Measurements from ENCODE around the gene YAP1.
"Not testable (repeated sequence)": the region's sequence is repeated elsewhere in the genome, so short reads cannot be mapped to it uniquely, and the experiment has no call there.

YAP1 gene

DNA sequence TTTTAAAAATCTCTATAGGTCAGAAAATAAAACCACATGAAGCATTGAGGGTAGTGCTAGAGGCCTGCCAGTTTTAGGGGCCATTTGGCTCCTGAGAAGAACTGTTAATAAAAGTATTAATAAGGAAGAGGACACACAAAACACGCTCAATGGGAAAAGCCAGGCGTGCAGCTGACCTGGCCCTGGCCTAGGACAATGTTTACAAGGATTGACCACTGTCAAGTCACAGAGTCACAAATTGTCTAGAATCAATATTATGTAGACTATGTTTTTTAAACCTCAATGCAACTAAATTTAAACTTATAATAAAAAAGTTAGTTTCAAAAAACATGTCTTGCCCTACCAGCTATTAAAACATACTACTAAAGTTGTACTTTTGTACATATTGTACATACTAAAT, 89.4 kb downstream of the YAP1 start:
- DNase-seq (ENCODE audit: low read depth in 2 of 2) = no peak

DNA sequence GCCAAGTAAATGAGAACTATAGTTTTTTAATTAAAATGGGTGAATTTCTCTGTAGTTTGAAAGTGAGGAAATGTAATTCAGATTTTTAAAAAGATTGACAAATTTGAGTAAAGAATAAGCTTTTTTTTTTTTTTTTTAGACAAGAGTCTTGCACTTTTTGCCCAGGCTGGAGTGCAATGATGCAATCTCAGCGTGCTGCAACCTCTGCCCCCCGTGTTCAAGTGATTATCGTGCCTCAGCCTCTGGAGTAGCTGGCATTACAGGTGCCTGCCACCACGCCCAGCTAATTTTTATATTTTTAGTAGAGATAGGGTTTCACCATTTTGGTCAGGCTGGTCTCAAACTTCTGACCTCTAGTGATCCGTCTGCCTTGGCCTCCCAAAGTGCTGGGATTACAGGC, 90.1 kb downstream of the YAP1 start:
- not testable (repeated sequence) for DNase-seq (ENCODE audit: low read depth in 2 of 2)

DNA sequence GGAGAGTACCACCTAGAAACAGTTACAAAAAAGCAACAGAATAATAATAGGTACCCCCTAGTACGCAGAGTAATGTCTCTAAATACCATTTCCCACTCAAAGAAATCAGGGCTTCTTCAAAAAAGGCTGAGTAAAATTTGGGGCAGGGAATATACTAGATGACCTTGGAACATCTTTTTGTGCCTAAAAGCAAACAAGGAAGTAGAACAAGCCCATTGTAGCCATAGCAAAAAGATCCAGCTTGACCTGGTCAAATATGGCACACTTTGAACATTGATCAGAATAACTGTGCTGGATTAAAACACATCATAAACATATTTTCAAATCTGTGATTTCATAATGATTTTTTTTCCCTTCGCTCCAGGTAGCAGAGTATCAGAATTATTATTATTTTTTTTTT, 91.5 kb downstream of the YAP1 start:
- no peak for DNase-seq (ENCODE audit: low read depth in 2 of 2)

DNA sequence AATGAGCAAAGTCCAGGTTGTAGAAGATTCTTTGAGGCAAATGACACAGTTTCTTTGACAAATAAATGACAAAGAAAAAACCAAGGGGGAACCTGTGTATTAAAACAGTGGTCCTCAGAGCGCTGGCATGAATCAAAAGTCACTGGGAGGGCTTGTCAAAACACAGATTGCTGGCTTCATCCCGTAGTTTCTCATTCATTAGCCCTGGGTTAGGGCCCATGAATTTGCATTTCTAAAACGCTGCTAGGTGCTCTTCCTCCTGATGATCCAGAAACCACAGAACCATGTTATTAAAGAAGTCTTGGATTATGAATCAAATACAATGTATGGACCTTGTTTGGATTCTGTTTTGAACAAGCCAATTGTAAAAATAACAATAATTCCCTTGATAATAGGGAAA, 92.7 kb downstream of the YAP1 start:
- no peak for DNase-seq (ENCODE audit: low read depth in 2 of 2)

DNA sequence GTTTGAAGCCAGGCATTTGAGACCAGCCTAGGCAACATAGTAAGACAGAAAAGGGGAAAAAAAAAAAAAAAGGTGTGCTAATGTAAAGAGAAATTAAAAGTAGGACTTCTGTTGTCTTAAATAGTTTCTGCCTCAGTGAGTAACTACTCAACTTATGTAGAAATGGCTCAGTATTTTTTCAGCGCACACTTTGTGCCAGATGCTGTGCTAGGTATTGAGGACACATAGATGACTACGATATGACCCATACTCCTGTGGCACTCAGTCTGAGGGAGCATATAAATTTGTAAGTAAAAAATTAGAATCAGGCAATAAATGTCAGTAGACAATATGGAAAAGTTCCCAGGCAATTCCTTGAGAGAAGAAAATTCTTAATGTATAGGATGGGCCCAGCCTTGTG, 93.9 kb downstream of the YAP1 start:
- no peak for DNase-seq (ENCODE audit: low read depth in 2 of 2)

DNA sequence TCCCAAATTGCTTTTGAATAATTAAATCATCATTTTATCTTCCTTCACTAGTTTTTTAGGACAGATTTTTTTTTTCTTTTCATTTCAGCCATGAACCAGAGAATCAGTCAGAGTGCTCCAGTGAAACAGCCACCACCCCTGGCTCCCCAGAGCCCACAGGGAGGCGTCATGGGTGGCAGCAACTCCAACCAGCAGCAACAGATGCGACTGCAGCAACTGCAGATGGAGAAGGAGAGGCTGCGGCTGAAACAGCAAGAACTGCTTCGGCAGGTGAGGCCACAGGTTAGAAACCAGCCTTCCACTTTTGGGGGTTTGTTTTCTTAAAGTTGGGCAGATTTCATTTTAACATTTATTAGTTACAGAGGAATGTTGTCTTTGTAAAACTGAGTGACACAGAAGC, 95.6 kb downstream of the YAP1 start:
- DNase-seq (ENCODE audit: low read depth in 2 of 2) = no peak

DNA sequence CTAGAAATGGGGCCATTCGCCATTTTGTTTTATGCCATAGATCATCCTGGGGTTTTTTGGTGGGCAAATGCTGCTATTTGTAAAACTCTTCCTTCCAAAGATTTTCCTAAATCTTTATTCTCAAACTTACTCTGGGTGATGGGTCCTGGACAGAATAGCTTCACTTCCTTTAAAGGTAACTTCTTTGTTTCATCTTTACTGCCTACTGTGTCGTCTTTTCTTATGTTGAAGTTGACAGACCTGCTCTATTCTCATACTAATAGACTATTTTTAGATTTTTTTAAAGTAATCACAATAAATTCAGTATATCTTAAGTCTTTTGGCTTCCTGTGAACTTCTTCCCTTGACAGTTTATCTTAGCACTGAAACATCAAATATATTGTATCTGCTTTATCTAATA, 98.6 kb downstream of the YAP1 start:
- DNase-seq (ENCODE audit: low read depth in 2 of 2) = no peak

DNA sequence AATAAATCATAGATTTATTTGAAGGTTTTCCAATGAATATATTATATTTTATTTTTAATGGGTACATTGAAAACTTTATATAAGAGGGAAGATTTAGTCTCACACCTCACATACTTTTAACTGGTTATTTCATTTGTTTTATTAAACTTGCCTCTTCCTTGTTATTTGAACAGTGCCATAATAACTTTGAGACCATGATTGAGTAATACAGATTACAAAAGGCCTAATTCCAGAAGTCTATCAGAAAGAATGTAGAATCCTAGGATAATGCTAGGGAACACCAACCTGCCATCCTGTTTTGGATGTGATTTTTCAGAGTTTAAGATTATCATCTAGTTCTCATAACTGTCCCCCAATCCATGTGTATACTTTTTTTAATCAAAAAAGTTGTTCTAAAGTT, 104.4 kb downstream of the YAP1 start:
- DNase-seq (ENCODE audit: low read depth in 2 of 2) = no peak

DNA sequence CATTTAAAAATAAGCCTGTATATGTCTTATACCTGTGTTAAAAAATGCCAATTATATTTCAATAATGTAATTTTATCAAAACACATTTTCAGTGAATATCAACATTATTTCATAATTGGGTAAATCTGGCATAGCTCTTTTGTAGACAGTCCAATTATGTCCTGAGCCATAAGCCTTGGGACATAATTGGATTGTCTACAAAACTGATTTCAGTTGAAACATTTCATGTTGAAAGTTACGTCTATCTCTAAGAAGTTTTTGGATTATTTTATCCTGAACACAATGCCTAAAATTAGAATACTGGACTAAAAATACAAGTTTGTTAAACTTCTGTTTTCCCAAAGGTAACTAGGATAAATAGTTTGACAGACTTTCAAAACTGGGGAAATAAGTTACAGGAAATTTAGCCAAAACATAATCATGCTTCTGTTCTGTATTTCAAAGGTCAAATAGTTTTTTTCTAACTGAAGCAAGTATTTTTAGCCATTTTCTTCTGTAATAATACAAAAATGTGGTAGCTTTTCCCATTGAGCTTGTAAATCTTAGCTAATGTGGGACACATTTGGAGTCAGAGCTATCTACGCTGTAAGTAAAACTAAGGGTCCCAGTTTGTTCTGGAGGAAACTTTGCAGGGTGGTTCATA, 106.3 kb downstream of the YAP1 start:
- no peak for DNase-seq (ENCODE audit: low read depth in 2 of 2)

DNA sequence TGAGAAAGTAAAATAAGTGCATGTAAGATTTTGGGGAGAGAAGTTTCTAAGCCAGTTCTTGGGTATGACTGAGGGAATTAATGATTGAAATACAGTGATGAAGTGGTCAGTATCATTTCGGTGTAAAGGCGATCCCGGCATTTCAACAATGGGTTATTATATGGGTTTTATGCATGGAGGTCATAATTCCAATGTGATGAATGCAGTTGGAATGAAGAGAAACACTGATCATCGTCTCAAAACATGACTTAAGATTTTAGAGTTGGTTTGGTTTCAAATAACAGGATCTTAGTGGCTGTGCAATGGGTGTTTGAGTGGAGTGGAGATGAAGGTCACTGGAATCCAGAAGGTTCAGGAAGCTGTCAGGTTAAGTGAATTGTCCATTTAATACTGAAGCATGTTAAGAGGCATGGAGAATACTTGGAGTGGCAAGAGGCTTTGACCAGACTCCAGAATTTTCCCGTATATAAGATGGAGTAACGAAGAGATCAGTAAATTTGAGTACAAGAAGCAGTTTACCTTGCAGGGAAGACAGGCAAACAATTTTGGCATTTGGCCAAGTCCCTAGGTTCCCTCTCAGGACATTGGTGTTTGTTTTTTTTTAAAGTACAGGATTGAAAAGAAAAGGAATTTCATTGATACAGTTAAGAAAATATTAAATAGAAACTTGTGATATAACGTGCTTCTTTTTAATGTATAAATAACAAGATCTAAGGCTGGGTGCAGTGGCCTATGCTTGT, 110.7 kb downstream of the YAP1 start:
- no peak for DNase-seq (ENCODE audit: low read depth in 2 of 2)

DNA sequence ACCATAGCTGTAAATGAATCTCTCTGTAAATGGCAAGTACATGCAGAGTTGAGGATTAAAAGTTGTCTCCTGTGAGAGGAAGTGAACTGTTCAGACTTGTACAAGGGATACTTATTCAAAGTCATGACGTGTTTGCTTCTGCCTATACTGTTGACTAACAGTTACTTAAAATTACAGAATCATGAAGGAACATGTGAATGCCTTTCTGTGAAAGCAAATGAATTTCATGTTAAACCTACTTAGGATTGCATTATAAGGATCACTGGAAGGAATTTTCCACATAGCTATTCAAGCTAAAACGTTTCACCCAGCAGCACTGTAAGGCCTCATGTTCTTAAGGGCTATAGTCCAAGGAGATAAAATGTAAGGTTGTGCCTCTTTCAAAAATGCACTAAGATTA, 113.6 kb downstream of the YAP1 start:
- no peak for DNase-seq (ENCODE audit: low read depth in 2 of 2)

DNA sequence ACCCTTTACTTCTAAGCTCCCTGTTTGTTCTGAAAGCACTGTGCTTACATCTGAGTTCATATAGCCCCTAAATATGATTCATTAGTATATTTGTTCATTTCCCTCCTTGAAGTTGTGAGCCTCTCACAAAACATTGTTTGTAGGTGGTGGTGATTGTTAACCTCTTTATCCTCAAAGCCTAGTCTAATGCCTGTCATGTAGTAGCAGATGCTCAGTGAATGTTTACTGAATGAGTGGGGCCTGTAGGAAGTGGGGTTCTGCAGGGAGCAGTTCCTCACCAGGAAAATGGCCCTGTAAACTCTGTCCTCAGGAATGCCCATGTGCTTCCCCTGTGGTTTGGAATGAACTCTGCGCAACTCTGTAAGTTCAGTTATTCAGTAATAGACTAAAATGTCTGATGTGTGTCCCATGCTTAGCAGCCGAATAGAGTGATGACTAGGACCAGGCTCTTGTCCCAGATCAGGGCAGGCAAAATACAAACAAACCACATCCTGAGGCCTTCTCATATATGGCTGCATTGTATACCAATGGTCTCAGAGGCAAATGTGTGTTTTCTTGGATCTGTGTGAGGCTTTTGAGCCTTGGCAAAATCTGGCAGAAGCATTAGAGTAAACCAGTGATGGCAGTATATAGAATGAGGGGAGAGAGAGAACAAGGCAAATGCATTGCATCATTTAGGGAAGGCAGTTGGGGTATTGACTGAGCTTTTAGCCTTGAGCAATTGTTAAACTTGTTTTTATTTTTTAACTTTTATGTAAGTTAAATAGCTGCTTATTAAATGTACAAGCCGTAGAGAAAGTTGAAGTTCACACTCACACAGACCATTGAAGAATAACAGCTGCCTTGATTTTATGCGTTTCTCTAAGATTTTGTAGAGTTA, 115.7 kb downstream of the YAP1 start:
- DNase-seq (ENCODE audit: low read depth in 2 of 2) = no peak

DNA sequence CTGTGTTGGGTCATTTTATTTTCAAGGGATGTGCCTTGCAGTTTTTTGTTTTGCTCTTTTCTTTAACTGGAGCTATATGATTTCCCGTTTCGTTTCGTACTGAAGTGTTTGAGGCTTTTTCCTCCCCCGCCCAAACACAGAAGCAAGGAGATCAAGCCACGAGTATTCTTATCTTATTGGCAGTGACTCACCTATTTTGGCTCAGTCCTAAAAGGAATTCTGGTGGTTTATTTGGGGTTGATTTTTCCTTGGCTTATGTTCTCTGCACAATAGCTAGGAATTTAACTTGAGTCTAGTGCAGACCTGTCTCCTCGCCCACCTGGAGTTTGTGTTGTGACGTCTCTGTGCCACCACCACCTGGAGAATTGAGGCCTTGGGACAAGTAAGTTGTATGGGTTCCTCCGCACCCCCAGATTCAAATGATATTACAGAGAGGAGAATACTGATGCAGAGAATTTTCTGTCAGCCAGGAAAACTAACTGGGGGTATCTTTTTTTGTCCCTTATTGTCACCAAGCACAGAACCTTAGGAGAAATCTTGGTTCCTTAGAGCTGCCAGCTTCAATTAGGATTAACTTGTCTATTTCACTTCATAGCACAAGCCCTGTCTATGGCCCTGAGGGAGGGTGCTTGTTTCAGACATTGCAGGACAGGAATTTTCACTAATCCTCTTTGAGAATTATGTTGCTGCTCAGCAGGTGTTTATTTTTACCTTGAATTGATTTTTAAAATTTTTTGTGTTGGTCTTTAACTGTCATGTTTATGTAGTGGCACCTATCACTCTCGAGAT, 116.6 kb downstream of the YAP1 start:
- no peak for DNase-seq (ENCODE audit: low read depth in 2 of 2)

DNA sequence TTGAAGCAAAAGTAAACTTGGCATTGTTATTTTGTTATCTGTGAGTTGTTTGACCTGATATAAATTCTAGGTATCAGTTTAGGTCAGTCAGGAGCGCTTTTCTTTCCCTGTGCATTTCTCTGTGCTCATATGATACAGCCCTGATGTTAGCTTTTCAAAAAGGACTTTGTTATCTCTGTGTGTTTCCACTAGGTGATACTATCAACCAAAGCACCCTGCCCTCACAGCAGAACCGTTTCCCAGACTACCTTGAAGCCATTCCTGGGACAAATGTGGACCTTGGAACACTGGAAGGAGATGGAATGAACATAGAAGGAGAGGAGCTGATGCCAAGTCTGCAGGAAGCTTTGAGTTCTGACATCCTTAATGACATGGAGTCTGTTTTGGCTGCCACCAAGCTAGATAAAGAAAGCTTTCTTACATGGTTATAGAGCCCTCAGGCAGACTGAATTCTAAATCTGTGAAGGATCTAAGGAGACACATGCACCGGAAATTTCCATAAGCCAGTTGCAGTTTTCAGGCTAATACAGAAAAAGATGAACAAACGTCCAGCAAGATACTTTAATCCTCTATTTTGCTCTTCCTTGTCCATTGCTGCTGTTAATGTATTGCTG, 119.4 kb downstream of the YAP1 start:
- DNase-seq (ENCODE audit: low read depth in 2 of 2) = no peak

DNA sequence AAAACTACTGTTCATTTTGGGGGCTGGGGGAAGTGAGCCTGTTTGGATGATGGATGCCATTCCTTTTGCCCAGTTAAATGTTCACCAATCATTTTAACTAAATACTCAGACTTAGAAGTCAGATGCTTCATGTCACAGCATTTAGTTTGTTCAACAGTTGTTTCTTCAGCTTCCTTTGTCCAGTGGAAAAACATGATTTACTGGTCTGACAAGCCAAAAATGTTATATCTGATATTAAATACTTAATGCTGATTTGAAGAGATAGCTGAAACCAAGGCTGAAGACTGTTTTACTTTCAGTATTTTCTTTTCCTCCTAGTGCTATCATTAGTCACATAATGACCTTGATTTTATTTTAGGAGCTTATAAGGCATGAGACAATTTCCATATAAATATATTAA, 119.9 kb downstream of the YAP1 start:
- no peak for DNase-seq (ENCODE audit: low read depth in 2 of 2)

DNA sequence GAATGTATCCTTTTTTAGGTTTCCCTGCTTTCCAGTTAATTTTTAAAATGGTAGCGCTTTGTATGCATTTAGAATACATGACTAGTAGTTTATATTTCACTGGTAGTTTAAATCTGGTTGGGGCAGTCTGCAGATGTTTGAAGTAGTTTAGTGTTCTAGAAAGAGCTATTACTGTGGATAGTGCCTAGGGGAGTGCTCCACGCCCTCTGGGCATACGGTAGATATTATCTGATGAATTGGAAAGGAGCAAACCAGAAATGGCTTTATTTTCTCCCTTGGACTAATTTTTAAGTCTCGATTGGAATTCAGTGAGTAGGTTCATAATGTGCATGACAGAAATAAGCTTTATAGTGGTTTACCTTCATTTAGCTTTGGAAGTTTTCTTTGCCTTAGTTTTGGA, 120.7 kb downstream of the YAP1 start:
- no peak for DNase-seq (ENCODE audit: low read depth in 2 of 2)

DNA sequence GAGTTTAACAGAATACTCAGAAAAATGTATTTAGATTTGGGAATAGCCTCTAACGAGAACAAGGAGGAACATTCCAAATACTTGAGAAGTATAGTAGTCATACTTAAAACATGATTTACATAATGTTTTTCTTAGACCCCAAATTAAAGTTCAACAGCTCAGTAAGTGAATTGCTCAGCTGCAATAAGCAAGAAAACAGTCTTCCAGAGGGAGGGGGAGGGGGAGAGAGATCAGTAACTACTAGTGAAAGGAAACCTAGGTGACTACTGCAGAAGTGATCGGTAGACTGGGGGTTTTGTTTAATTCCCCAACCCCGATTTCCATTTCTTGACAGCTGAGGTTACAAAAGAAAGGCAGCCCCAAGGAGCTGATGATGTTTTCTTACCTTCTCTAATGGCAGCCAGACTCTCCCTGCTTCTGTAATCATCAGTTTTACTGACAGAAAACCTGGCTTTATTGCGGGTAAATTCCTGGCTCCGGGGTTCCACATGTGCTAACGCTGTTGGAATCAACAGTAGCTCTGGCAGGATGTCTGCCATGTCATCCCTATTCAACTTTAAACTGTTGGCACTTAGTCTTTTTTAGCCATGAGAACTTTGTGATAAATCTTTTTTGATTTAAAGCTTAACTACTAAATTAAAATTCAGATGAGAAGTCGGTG, 124.7 kb downstream of the YAP1 start:
- DNase-seq (ENCODE audit: low read depth in 2 of 2) = no peak

DNA sequence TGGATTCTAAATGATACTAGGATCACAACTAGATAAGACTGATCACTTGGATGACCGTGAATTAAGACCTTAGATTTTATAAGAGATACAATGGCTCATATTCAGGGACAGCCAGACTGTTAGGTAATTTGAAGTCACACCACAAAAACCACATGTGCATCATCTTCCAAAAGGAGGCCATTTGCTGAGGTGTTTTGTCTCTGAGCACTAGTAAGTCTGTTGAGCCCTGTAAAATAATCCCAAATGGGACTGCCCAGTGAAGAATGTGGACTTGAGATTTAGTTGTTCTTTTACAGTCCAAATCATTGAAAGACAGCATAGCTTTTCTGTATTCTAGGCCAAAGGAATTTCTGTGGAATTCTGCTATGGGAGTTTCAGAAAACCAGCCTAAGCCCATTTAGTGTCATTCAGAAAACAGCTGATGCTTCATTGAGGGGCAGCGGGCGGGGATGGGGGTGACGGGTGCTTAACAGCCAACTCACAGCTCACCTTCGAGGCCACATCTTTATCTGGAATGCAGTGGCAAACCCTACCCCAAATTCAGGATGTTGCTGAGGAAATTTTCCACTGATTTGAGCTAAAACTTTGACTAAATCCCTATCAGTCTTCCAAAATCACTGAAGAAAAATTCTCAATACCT, 127.0 kb downstream of the YAP1 start:
- DNase-seq (ENCODE audit: low read depth in 2 of 2) = no peak

DNA sequence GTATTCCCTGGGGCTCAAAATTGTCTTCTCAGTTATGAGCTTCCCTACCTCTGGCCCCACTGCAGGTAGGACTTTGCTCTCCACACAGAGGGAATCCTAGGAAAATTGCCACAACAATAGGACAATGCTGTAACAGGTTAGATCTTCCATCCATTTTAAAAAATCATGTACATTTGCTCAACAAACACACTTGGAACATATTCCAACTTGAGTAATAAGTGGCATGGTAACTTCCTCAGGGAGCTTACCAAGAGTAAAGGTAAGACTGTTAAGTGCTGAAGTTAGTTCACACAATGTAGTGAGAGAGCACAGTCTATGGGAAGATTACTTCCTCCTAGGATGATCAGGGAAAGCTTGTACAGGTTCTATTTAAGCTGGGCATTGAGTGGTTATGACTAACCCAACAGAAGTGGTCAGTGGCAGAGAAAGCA, 128.2 kb downstream of the YAP1 start:
- DNase-seq (ENCODE audit: low read depth in 2 of 2) = no peak

DNA sequence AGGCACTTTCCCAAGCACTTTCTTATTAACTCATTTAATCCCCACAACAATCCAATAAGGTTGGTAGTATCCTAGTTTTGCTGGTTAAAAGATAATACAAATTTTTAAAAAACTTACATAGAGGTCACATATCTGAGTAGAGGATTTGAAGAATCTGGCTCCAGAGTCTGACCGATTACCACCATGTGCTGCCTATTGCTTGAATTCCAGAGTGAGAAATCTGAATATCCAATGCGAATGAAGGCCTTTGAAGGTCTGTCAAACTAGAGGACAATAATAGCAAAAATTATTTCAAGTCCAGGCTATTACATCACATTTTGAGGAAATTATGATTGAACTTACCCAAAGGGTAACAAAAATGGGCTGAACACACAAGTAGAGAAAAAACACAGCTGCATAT, 129.2 kb downstream of the YAP1 start:
- no peak for DNase-seq (ENCODE audit: low read depth in 2 of 2)

DNA sequence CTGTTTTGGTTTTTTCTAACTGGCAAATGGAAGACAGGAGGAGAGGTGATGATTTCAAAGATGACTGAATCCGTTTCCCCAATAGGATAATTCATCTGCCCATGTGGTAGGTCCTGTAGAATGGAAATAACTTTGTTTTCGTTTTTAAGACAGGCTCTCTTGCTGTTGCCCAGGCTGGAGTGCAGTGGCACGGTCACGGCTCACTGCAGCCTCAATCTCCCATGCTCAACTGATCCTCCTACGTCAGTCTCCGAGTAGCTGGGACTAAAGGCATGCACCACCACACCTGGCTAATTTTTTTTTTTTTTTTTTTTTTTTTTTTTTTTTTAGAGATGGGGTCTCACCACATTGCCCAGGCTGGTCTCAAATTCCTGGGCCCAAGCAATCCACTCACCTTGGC, 129.7 kb downstream of the YAP1 start:
- DNase-seq (ENCODE audit: low read depth in 2 of 2) = no peak

Measured in stimulated activated CD8-positive, alpha-beta memory T cell treated with anti-CD3 and anti-CD28 coated beads, Interleukin-2, amount 100 ng/mL, for 1 hour (primary cell).